Measurements from ENCODE around the gene CFAP97D2. TPM values are rescaled to one million over a fixed set of nuclear protein-coding genes. Genes with fewer than 3 reads are reported as not detected.

CFAP97D2 gene
- total RNA-seq, 1 donor from 2014 or later, result not detected

- no peak for DNase-seq (ENCODE audit: low spot score, unreplicated experiment)
- Mint-ChIP-seq H3K27me3 (peaks cover 41% of the 10 kb centered on the region), H3K4me3 (ENCODE audit: low read depth) (no peak overlapping the region), H3K27ac (no peak overlapping the region), H3K9me3 (ENCODE audit: low read depth) (peaks cover 4% of the 10 kb centered on the region), H3K36me3 (ENCODE audit: insufficient read depth) (no peaks in the 10 kb centered on the region), H3K4me1 (ENCODE audit: low read depth) (no peaks in the 10 kb centered on the region)
- TF ChIP-seq CTCF (IDR thresholded peaks at IDR 0.05; ENCODE audit: unreplicated experiment), result no peak
Measured at GRCh38 chr13:114151565-114152284, 27.3 kb upstream of the CFAP97D2 start.

- Mint-ChIP-seq H3K4me3 (ENCODE audit: low read depth) (no peak overlapping the region), H3K9me3 (ENCODE audit: low read depth) (peaks cover 4% of the 10 kb centered on the region), H3K27ac (no peak overlapping the region), H3K4me1 (ENCODE audit: low read depth) (no peaks in the 10 kb centered on the region), H3K27me3 (peaks cover 40% of the 10 kb centered on the region), H3K36me3 (ENCODE audit: insufficient read depth) (no peaks in the 10 kb centered on the region)
- no peak for TF ChIP-seq CTCF (IDR thresholded peaks at IDR 0.05; ENCODE audit: unreplicated experiment)
- no peak for DNase-seq (ENCODE audit: low spot score, unreplicated experiment)
Measured at GRCh38 chr13:114152285-114152645, 26.8 kb upstream of the CFAP97D2 start.

- Mint-ChIP-seq H3K4me3 (ENCODE audit: low read depth) (no peak overlapping the region), H3K9me3 (ENCODE audit: low read depth) (peaks cover 4% of the 10 kb centered on the region), H3K36me3 (ENCODE audit: insufficient read depth) (no peaks in the 10 kb centered on the region), H3K27me3 (peaks cover 42% of the 10 kb centered on the region), H3K27ac (no peak overlapping the region), H3K4me1 (ENCODE audit: low read depth) (no peaks in the 10 kb centered on the region)
- DNase-seq (ENCODE audit: low spot score, unreplicated experiment), result no peak
- no peak for TF ChIP-seq CTCF (IDR thresholded peaks at IDR 0.05; ENCODE audit: unreplicated experiment)
Measured at GRCh38 chr13:114152831-114153371, 26.2 kb upstream of the CFAP97D2 start.

GRCh38 chr13:114153485-114154080 is 25.5 kb upstream of the CFAP97D2 start:
- no peaks in the 10 kb centered on the region for H3K4me1 Mint-ChIP-seq (ENCODE audit: low read depth)
- H3K36me3 Mint-ChIP-seq (ENCODE audit: insufficient read depth), result no peaks in the 10 kb centered on the region
- no peak for DNase-seq (ENCODE audit: low spot score, unreplicated experiment)

More at GRCh38 chr13:114153485-114154080, 25.5 kb upstream of the CFAP97D2 start:
- Mint-ChIP-seq H3K27me3 (peaks cover 38% of the 10 kb centered on the region), H3K9me3 (ENCODE audit: low read depth) (peaks cover 4% of the 10 kb centered on the region), H3K4me3 (ENCODE audit: low read depth) (no peak overlapping the region), H3K27ac (no peak overlapping the region)
- no peak for TF ChIP-seq CTCF (IDR thresholded peaks at IDR 0.05; ENCODE audit: unreplicated experiment)
